ENCODE data around the gene TYK2. TPM values are rescaled to one million over a fixed set of nuclear protein-coding genes. Genes with fewer than 3 reads are reported as not detected.
A peak's percentile ranks its signal among the peaks of the same experiment; 100 is the strongest.
"Not testable (repeated sequence)": the region's sequence is repeated elsewhere in the genome, so short reads cannot be mapped to it uniquely, and the experiment has no call there.

The TYK2 gene
- total RNA-seq, 1 donor: 72.7 TPM

DNA sequence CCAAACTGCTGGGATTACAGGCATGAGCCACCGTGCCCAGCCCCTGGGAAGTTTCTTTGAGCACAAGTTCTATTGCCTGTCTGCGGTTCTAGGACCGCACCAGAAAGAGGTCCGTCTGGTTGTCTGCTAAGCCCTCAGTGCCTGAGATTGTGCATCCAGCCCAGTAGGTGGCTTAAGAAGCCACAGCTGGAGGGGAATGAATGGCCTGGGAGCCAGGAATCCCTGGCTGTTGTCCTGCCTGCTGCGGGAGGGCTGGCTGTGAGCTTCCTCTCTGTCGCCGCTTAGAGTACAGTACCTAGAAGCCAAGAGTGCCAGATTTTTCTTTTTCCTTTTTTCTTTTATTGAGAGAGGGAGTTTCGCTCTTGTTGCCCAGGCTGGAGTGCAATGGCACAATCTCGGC lies 4.2 kb upstream of the TYK2 start:
- Histone ChIP-seq H4K20me1 (ENCODE audit: insufficient read depth, low read length) (no peaks in the 10 kb centered on the region), H3K27ac (ENCODE audit: low read depth, low read length) (no peak overlapping the region), H3K79me2 (ENCODE audit: insufficient read depth, low read length) (peaks cover 8% of the 10 kb centered on the region), H3K4me2 (ENCODE audit: insufficient read depth, low read length) (no peak overlapping the region), H2AFZ (ENCODE audit: low read length) (no peak overlapping the region), H3K4me1 (ENCODE audit: insufficient read depth, low read length) (peaks cover 7% of the 10 kb centered on the region), H3K4me3 (ENCODE audit: insufficient read depth, low read length) (no peak overlapping the region), H3K9me3 (ENCODE audit: low read depth, low read length) (no peaks in the 10 kb centered on the region), H3K27me3 (ENCODE audit: insufficient read depth, low read length) (no peaks in the 10 kb centered on the region), H3K36me3 (ENCODE audit: insufficient read depth, low read length) (no peaks in the 10 kb centered on the region)
- TF ChIP-seq, protein P1, sequence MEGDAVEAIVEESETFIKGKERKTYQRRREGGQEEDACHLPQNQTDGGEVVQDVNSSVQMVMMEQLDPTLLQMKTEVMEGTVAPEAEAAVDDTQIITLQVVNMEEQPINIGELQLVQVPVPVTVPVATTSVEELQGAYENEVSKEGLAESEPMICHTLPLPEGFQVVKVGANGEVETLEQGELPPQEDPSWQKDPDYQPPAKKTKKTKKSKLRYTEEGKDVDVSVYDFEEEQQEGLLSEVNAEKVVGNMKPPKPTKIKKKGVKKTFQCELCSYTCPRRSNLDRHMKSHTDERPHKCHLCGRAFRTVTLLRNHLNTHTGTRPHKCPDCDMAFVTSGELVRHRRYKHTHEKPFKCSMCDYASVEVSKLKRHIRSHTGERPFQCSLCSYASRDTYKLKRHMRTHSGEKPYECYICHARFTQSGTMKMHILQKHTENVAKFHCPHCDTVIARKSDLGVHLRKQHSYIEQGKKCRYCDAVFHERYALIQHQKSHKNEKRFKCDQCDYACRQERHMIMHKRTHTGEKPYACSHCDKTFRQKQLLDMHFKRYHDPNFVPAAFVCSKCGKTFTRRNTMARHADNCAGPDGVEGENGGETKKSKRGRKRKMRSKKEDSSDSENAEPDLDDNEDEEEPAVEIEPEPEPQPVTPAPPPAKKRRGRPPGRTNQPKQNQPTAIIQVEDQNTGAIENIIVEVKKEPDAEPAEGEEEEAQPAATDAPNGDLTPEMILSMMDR (IDR thresholded peaks at IDR 0.05; ENCODE audit: extremely low read depth, low read depth, low read length): no peak
- DNase-seq (ENCODE audit: insufficient read length, low spot score, missing footprints): no peak

DNA sequence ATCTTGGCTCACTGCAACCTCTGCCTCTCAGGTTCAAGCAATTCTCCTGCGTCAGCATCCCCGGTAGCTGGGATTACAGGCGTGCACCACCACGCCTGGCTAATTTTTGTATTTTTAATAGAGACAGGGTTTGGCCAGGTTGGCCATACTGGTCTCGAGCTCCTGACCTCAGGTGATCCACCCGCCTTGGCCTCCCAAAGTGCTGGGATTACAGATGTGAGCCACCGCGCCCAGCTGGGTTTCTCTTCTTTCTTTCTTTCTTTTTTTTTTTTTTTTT lies 2.8 kb upstream of the TYK2 start:
- DNase-seq (ENCODE audit: insufficient read length, low spot score, missing footprints); H2AFZ ChIP-seq (ENCODE audit: low read length); H3K4me3 ChIP-seq (ENCODE audit: insufficient read depth, low read length); H3K36me3 ChIP-seq (ENCODE audit: insufficient read depth, low read length); H3K9me3 ChIP-seq (ENCODE audit: low read depth, low read length); H4K20me1 ChIP-seq (ENCODE audit: insufficient read depth, low read length); H3K4me1 ChIP-seq (ENCODE audit: insufficient read depth, low read length); H3K4me2 ChIP-seq (ENCODE audit: insufficient read depth, low read length); H3K27me3 ChIP-seq (ENCODE audit: insufficient read depth, low read length); H3K27ac ChIP-seq (ENCODE audit: low read depth, low read length): not testable (repeated sequence)
- H3K79me2 ChIP-seq (ENCODE audit: insufficient read depth, low read length): peaks cover 12% of the 10 kb centered on the region

DNA sequence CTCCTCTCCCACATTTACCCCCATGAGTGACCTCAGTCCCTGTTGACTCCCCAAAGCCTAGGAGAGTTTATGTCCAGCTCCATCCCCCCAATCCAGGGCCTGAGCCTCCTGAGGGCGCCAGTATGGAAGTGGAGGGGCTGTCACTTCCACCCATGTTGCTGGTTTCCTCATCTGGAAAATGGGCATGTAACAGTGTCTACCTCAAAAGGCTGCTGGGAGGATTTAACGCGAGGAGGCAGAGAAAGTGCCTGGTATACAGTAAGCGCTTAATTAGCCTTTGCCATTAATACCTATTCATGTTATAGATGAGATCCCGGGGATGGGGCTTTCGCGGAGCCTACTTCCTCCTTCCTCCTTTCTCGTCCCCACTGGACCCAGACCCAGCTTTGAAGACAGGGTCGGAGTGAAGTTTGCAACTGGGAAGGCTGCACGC lies 476 bp downstream of the TYK2 start:
- TF ChIP-seq, protein P1 (IDR thresholded peaks at IDR 0.05; ENCODE audit: extremely low read depth, low read depth, low read length): no peak
- H3K9me3 ChIP-seq (ENCODE audit: low read depth, low read length): no peaks in the 10 kb centered on the region
- peak overlapping the region; percentile 73 for H3K4me2 ChIP-seq (ENCODE audit: insufficient read depth, low read length)
- H3K36me3 ChIP-seq (ENCODE audit: insufficient read depth, low read length): peaks cover 19% of the 10 kb centered on the region
- peak overlapping the region; percentile 53 for H3K27ac ChIP-seq (ENCODE audit: low read depth, low read length)
- peak; percentile 72 for DNase-seq (ENCODE audit: insufficient read length, low spot score, missing footprints)
- peaks cover 12% of the 10 kb centered on the region for H3K79me2 ChIP-seq (ENCODE audit: insufficient read depth, low read length)
- H3K27me3 ChIP-seq (ENCODE audit: insufficient read depth, low read length): no peaks in the 10 kb centered on the region
- peak overlapping the region; percentile 90 for H2AFZ ChIP-seq (ENCODE audit: low read length)
- no peaks in the 10 kb centered on the region for H4K20me1 ChIP-seq (ENCODE audit: insufficient read depth, low read length)
- H3K4me3 ChIP-seq (ENCODE audit: insufficient read depth, low read length): peak overlapping the region; percentile 85
- peaks cover 9% of the 10 kb centered on the region for H3K4me1 ChIP-seq (ENCODE audit: insufficient read depth, low read length)

DNA sequence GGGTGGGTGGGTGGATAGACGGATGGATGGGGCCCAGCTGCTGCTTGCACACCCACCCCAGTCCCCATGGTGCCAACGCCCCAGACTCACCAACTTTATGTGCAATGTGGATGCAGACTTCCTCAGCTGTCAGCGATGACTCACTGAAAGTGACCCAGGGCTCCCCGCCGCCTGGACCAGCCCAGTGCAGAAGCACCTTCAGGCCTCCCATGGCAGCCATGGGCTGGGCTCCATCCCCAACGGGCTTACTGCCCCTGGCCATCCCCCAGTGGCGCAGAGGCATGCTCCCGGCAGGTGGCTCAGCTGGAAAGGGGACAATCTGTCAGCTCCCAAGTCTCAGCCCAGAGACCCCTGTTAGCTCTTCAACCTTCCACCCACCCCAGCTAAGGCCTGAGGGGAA lies 2.2 kb downstream of the TYK2 start:
- Histone ChIP-seq H3K36me3 (ENCODE audit: insufficient read depth, low read length) (peaks cover 22% of the 10 kb centered on the region), H4K20me1 (ENCODE audit: insufficient read depth, low read length) (no peaks in the 10 kb centered on the region), H3K79me2 (ENCODE audit: insufficient read depth, low read length) (peaks cover 12% of the 10 kb centered on the region), H3K27ac (ENCODE audit: low read depth, low read length) (no peak overlapping the region), H3K27me3 (ENCODE audit: insufficient read depth, low read length) (no peaks in the 10 kb centered on the region), H2AFZ (ENCODE audit: low read length) (no peak overlapping the region), H3K4me1 (ENCODE audit: insufficient read depth, low read length) (peaks cover 9% of the 10 kb centered on the region), H3K4me2 (ENCODE audit: insufficient read depth, low read length) (no peak overlapping the region), H3K9me3 (ENCODE audit: low read depth, low read length) (no peaks in the 10 kb centered on the region), H3K4me3 (ENCODE audit: insufficient read depth, low read length) (no peak overlapping the region)
- peak; percentile 48 for DNase-seq (ENCODE audit: insufficient read length, low spot score, missing footprints)
- TF ChIP-seq, protein P1 (IDR thresholded peaks at IDR 0.05; ENCODE audit: extremely low read depth, low read depth, low read length): no peak

DNA sequence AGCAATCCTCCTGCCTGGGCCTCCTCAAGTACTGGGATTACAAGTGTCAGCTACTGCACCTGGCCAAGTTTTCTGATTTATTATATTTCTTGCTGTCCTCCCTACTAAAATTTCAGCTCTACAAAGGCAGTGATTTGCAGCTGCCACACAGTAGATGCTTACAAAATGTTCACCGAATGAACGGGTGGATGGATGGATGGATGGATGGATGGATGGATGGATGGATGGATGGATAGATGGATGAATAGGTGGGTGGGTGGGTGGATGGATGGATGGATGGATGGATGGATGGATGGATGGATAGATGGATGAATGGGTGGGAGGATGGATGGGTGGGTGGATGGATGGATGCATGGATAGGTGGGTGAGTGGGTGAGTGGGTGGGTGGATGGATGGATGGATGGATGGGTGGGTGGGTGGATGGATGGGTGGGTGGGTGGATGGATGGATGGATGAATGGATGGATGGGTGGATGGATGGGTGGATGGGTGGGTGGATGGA lies 3.2 kb downstream of the TYK2 start:
- DNase-seq (ENCODE audit: insufficient read length, low spot score, missing footprints); H3K27me3 ChIP-seq (ENCODE audit: insufficient read depth, low read length); H3K4me2 ChIP-seq (ENCODE audit: insufficient read depth, low read length); H2AFZ ChIP-seq (ENCODE audit: low read length); H4K20me1 ChIP-seq (ENCODE audit: insufficient read depth, low read length); H3K4me1 ChIP-seq (ENCODE audit: insufficient read depth, low read length); H3K9me3 ChIP-seq (ENCODE audit: low read depth, low read length); H3K27ac ChIP-seq (ENCODE audit: low read depth, low read length); H3K4me3 ChIP-seq (ENCODE audit: insufficient read depth, low read length): not testable (repeated sequence)
- peaks cover 12% of the 10 kb centered on the region for H3K79me2 ChIP-seq (ENCODE audit: insufficient read depth, low read length)
- peaks cover 22% of the 10 kb centered on the region for H3K36me3 ChIP-seq (ENCODE audit: insufficient read depth, low read length)
